ENCODE results near the gene COX6B1. TPM values are rescaled to one million over a fixed set of nuclear protein-coding genes. Genes with fewer than 3 reads are reported as not detected.
"Not testable (repeated sequence)": the region's sequence is repeated elsewhere in the genome, so short reads cannot be mapped to it uniquely, and the experiment has no call there.

Gene COX6B1
- polyA plus RNA-seq, 3 donors, result 454 to 932 (median 759) TPM

- 0% methylated on average over 56 of the region's 56 CpGs for WGBS, 3 donors
- peak within 1 kb of the TSS; percentile 11 for H3K27ac ChIP-seq (ENCODE audit: low read depth, low read length)
Measured at GRCh38 chr19:35628565-35629331, 19.4 kb upstream of the COX6B1 start, which contains the start of gene RBM42. RBM42 (plus strand) TSS chr19:35629036; CDS start chr19:35629154, 118 bp downstream.

GRCh38 chr19:35629332-35629633 is 18.8 kb upstream of the COX6B1 start:
- H3K27ac ChIP-seq (ENCODE audit: low read depth, low read length), result no peak overlapping the region
- WGBS, 3 donors, result 4 to 7% (median 4%) methylated on average over 15 of the region's 15 CpGs

- WGBS, 3 donors, result 89 to 94% (median 91%) methylated on average over 22 to 29 of the region's 29 CpGs
- no peak overlapping the region for H3K27ac ChIP-seq (ENCODE audit: low read depth, low read length)
Measured at GRCh38 chr19:35633727-35634440, 14.2 kb upstream of the COX6B1 start.

- WGBS, 3 donors, result 60 to 93% (median 92%) methylated on average over 3 of the region's 3 CpGs
- H3K27ac ChIP-seq (ENCODE audit: low read depth, low read length), result no peak overlapping the region
Measured at GRCh38 chr19:35636651-35637050, 11.5 kb upstream of the COX6B1 start.

- 91 to 93% (median 92%) methylated on average over 25 of the region's 25 CpGs for WGBS, 3 donors
Measured at GRCh38 chr19:35637165-35637564, 11.0 kb upstream of the COX6B1 start.

GRCh38 chr19:35639321-35639639 is 8.8 kb upstream of the COX6B1 start:
- no peak overlapping the region for H3K27ac ChIP-seq (ENCODE audit: low read depth, low read length)
- WGBS, 3 donors, result 46 to 60% (median 59%) methylated on average over 6 of the region's 6 CpGs

More at GRCh38 chr19:35637165-35637564, 11.0 kb upstream of the COX6B1 start:
- H3K27ac ChIP-seq (ENCODE audit: low read depth, low read length), result no peak overlapping the region

GRCh38 chr19:35639863-35640262 is 8.3 kb upstream of the COX6B1 start:
- H3K27ac ChIP-seq (ENCODE audit: low read depth, low read length), result no peak overlapping the region

GRCh38 chr19:35641515-35642151 is 6.5 kb upstream of the COX6B1 start, which contains the start of gene ETV2:
ETV2 (plus strand) TSS chr19:35641745; CDS start chr19:35642461, 716 bp downstream.
- no peak within 1 kb of the TSS for H3K27ac ChIP-seq (ENCODE audit: low read depth, low read length)
- 14 to 43% (median 19%) methylated on average over 26 to 28 of the region's 28 CpGs for WGBS, 3 donors

More at GRCh38 chr19:35639863-35640262, 8.3 kb upstream of the COX6B1 start:
- 81 to 88% (median 82%) methylated on average over 8 of the region's 8 CpGs for WGBS, 3 donors

- no peak overlapping the region for H3K27ac ChIP-seq (ENCODE audit: low read depth, low read length)
- WGBS, 3 donors, result 63 to 81% (median 78%) methylated on average over 10 of the region's 10 CpGs
Measured at GRCh38 chr19:35642312-35642711, 5.8 kb upstream of the COX6B1 start.

- 31 to 43% (median 43%) methylated on average over 12 to 15 of the region's 15 CpGs for WGBS, 3 donors
Measured at GRCh38 chr19:35642798-35643254, 5.3 kb upstream of the COX6B1 start.

GRCh38 chr19:35643255-35644205 is 4.6 kb upstream of the COX6B1 start:
- H3K27ac ChIP-seq (ENCODE audit: low read depth, low read length), result no peak overlapping the region
- WGBS, 3 donors, result 1% methylated on average over 67 to 69 of the region's 69 CpGs

More at GRCh38 chr19:35642798-35643254, 5.3 kb upstream of the COX6B1 start:
- H3K27ac ChIP-seq (ENCODE audit: low read depth, low read length), result no peak overlapping the region

- no peak overlapping the region for H3K27ac ChIP-seq (ENCODE audit: low read depth, low read length)
- 1% methylated on average over 52 to 60 of the region's 60 CpGs for WGBS, 3 donors
Measured at GRCh38 chr19:35644206-35644986, 3.7 kb upstream of the COX6B1 start.

- H3K27ac ChIP-seq (ENCODE audit: low read depth, low read length), result no peak overlapping the region
- 17 to 21% (median 18%) methylated on average over 17 to 20 of the region's 20 CpGs for WGBS, 3 donors
Measured at GRCh38 chr19:35644987-35645679, 3.0 kb upstream of the COX6B1 start.

GRCh38 chr19:35645680-35646511 is 2.2 kb upstream of the COX6B1 start:
- WGBS, 3 donors, result 77 to 83% (median 81%) methylated on average over 7 of the region's 7 CpGs
- H3K27ac ChIP-seq (ENCODE audit: low read depth, low read length), result no peak overlapping the region

- 54 to 78% (median 59%) methylated on average over 9 of the region's 9 CpGs for WGBS, 3 donors
- H3K27ac ChIP-seq (ENCODE audit: low read depth, low read length), result no peak overlapping the region
Measured at GRCh38 chr19:35650581-35650980, 2.5 kb downstream of the COX6B1 start.

- WGBS, 3 donors, result 92 to 97% (median 96%) methylated on average over 6 of the region's 6 CpGs
- H3K27ac ChIP-seq (ENCODE audit: low read depth, low read length), result not testable (repeated sequence)
Measured at GRCh38 chr19:35654828-35655227, 6.7 kb downstream of the COX6B1 start.

Data from adipose tissue (tissue), 3 donors.